Smooth muscle cell (in vitro differentiated cells): Measurements from ENCODE around the gene CCN5. TPM values are rescaled to one million over a fixed set of nuclear protein-coding genes. Genes with fewer than 3 reads are reported as not detected.

ENCODE experiments used
- DNase-seq: peaks from one replicate; lab custom pipeline; 2025; ENCODE audit not compliant: unreplicated experiment; lab: John Stamatoyannopoulos, UW
- H2AFZ ChIP-seq: fragments of 200-600 bp; sonication (generic); 2 replicates; pipeline ENCODE4 v1.6.0; 2016; ENCODE audit warnings: antibody characterized with exemption, low read depth, mild to moderate bottlenecking
- H3F3A ChIP-seq: fragments of 200-600 bp; sonication (generic); 2 replicates; pipeline ENCODE4 v1.6.0; 2017; ENCODE audit warnings: antibody characterized with exemption, low read depth
- H3K27ac ChIP-seq: fragments of 200-600 bp; sonication (generic); 2 replicates; pipeline ENCODE4 v1.5.1; 2016; ENCODE audit warnings: low read depth, mild to moderate bottlenecking
- H3K27me3 ChIP-seq: fragments of 200-600 bp; sonication (generic); 2 replicates; pipeline ENCODE4 v1.6.1; 2016; ENCODE audit warnings: low read depth, mild to moderate bottlenecking
- H3K36me3 ChIP-seq: fragments of 200-600 bp; sonication (generic); 2 replicates; pipeline ENCODE4 v1.5.1; 2016; ENCODE audit warnings: low read depth
- H3K4me1 ChIP-seq: fragments of 200-600 bp; sonication (generic); 2 replicates; pipeline ENCODE4 v1.5.1; 2016; ENCODE audit warnings: low read depth
- H3K4me2 ChIP-seq: fragments of 200-600 bp; sonication (generic); 2 replicates; pipeline ENCODE4 v1.6.0; 2016; ENCODE audit warnings: mild to moderate bottlenecking
- H3K4me3 ChIP-seq: fragments of 200-600 bp; sonication (generic); 2 replicates; pipeline ENCODE4 v1.5.1; 2016; ENCODE audit warnings: mild to moderate bottlenecking
- H3K79me2 ChIP-seq: fragments of 200-600 bp; sonication (generic); 2 replicates; pipeline ENCODE4 v1.6.0; 2016; ENCODE audit warnings: low read depth, mild to moderate bottlenecking
- H3K9ac ChIP-seq: fragments of 200-600 bp; sonication (generic); 2 replicates; pipeline ENCODE4 v1.6.0; 2016; ENCODE audit warnings: low read depth
- H3K9me3 ChIP-seq: fragments of 200-600 bp; sonication (generic); replicated peaks from 2 replicates; pipeline ENCODE4 v1.5.1; 2016; ENCODE audit warnings: low read depth
- H4K20me1 ChIP-seq: fragments of 200-600 bp; sonication (generic); 2 replicates; pipeline ENCODE4 v1.6.0; 2016; ENCODE audit warnings: low read depth
- CTCF ChIP-seq: fragments of 200-600 bp; sonication (generic); IDR thresholded peaks from 2 replicates; pipeline ENCODE4 v1.5.1; 2017; ENCODE audit warnings: borderline replicate concordance, mild to moderate bottlenecking, antibody characterized with exemption; ENCODE audit not compliant: insufficient read depth, poor library complexity, severe bottlenecking
- WGBS: methylation state at CpG from one replicate; pipeline ENCODE4 v1.1.7; 2016; ENCODE audit warnings: low lambda C conversion rate; 5-methylcytosine and 5-hydroxymethylcytosine counted together
- polyA plus RNA-seq: library from polyadenylated mRNA; unstranded; fragments of >200 nt; fragmentation: Nextera tagmentation; extraction: Ambion mirVana; gene quantifications from 2 replicates; pipeline ENCODE4 v1.2.1, GENCODE V29; 2016
- total RNA-seq: library from RNA; depleted of rRNA; stranded (reverse); fragments of >200 nt; gene quantifications from 2 replicates; pipeline ENCODE4 v1.2.3, GENCODE V29; 2014

Gene CCN5
- total and polyA plus RNA-seq, 2 experiments from 2014 or later = not detected

- Histone ChIP-seq H3K9me3 (no peaks in the 10 kb centered on the region), H4K20me1 (no peaks in the 10 kb centered on the region), H3K27me3 (no peaks in the 10 kb centered on the region), H3K9ac (no peak overlapping the region), H3K4me2 (no peak overlapping the region), H3K36me3 (no peaks in the 10 kb centered on the region), H2AFZ (no peak overlapping the region), H3F3A (no peaks in the 10 kb centered on the region), H3K27ac (no peak overlapping the region), H3K4me1 (peaks cover 2% of the 10 kb centered on the region), H3K79me2 (no peaks in the 10 kb centered on the region), H3K4me3 (no peak overlapping the region)
- TF ChIP-seq CTCF = peak; percentile 60
- no peak for DNase-seq
- 44% methylated on average over 10 of the region's 10 CpGs for WGBS
Measured at GRCh38 chr20:44683263-44684046, 31.7 kb upstream of the CCN5 start.

GRCh38 chr20:44684047-44684967, 30.9 kb upstream of the CCN5 start:
- H3K4me2 ChIP-seq = no peak overlapping the region
- H3K79me2 ChIP-seq = no peaks in the 10 kb centered on the region
- no peak overlapping the region for H3K27ac ChIP-seq
- H3K9me3 ChIP-seq = no peaks in the 10 kb centered on the region
- no peak overlapping the region for H2AFZ ChIP-seq
- no peaks in the 10 kb centered on the region for H3F3A ChIP-seq
- WGBS = 79% methylated on average over 6 of the region's 6 CpGs
- no peak overlapping the region for H3K9ac ChIP-seq
- no peaks in the 10 kb centered on the region for H3K27me3 ChIP-seq
- no peaks in the 10 kb centered on the region for H4K20me1 ChIP-seq
- TF ChIP-seq CTCF = no peak
- no peaks in the 10 kb centered on the region for H3K36me3 ChIP-seq
- no peaks in the 10 kb centered on the region for H3K4me1 ChIP-seq
- DNase-seq = no peak
- no peak overlapping the region for H3K4me3 ChIP-seq

GRCh38 chr20:44686934-44687333, 28.2 kb upstream of the CCN5 start:
- Histone ChIP-seq H3K9ac (no peak overlapping the region), H3K27ac (no peak overlapping the region), H3K79me2 (no peaks in the 10 kb centered on the region), H4K20me1 (no peaks in the 10 kb centered on the region), H3K4me2 (no peak overlapping the region), H3K9me3 (no peaks in the 10 kb centered on the region), H3K4me1 (no peaks in the 10 kb centered on the region), H3K4me3 (no peak overlapping the region), H2AFZ (no peak overlapping the region), H3K27me3 (no peaks in the 10 kb centered on the region), H3F3A (no peaks in the 10 kb centered on the region), H3K36me3 (no peaks in the 10 kb centered on the region)
- DNase-seq = no peak
- 96% methylated on average over 4 of the region's 4 CpGs for WGBS
- TF ChIP-seq CTCF = no peak
